GM23338 (cell line): ENCODE measurements around the gene AKAP8L. TPM values are rescaled to one million over a fixed set of nuclear protein-coding genes. Genes with fewer than 3 reads are reported as not detected.
A peak's percentile ranks its signal among the peaks of the same experiment; 100 is the strongest.

ENCODE experiments used
- ATAC-seq: fragments of 200-7000 bp; cut with Tn5 transposase; 3 replicates; pipeline ENCODE4 v1.9.1; 2020
- DNase-seq: peaks from one replicate; pipeline ENCODE4 v3.0.0-alpha.2; 2015; ENCODE audit warnings: low spot score
- H2AFZ ChIP-seq: fragments of 200-600 bp; sonication (generic); 2 replicates; pipeline ENCODE4 v1.8.0; 2016; ENCODE audit warnings: antibody characterized with exemption, mild to moderate bottlenecking, moderate library complexity
- H3F3A ChIP-seq: fragments of 200-600 bp; sonication (generic); replicated peaks from 2 replicates; pipeline ENCODE4 v1.8.0; 2017; ENCODE audit warnings: antibody characterized with exemption, mixed run types, low read depth
- H3K27ac ChIP-seq: fragments of 200-600 bp; sonication (generic); 2 replicates; pipeline ENCODE4 v1.6.1; 2016; ENCODE audit warnings: low read depth
- H3K27me3 ChIP-seq: fragments of 200-600 bp; sonication (generic); 2 replicates; pipeline ENCODE4 v1.8.0; 2016; ENCODE audit warnings: mild to moderate bottlenecking, mixed run types, moderate library complexity; ENCODE audit not compliant: insufficient read depth
- H3K36me3 ChIP-seq: fragments of 200-600 bp; sonication (generic); 2 replicates; pipeline ENCODE4 v1.8.0; 2016; ENCODE audit warnings: mild to moderate bottlenecking; ENCODE audit not compliant: insufficient read depth
- H3K4me1 ChIP-seq: fragments of 200-600 bp; sonication (generic); 2 replicates; pipeline ENCODE4 v1.8.0; 2016; ENCODE audit warnings: mild to moderate bottlenecking, moderate library complexity; ENCODE audit not compliant: insufficient read depth
- H3K4me2 ChIP-seq: fragments of 200-600 bp; sonication (generic); 2 replicates; pipeline ENCODE4 v1.7.1; 2017; ENCODE audit warnings: mixed run types
- H3K4me3 ChIP-seq: fragments of 200-600 bp; sonication (generic); 2 replicates; pipeline ENCODE4 v1.6.1; 2016; ENCODE audit warnings: mixed run types
- H3K79me2 ChIP-seq: fragments of 200-600 bp; sonication (generic); replicated peaks from 2 replicates; pipeline ENCODE4 v1.8.0; 2017; ENCODE audit warnings: mild to moderate bottlenecking; ENCODE audit not compliant: insufficient read depth
- H3K9me2 ChIP-seq: fragments of 200-600 bp; sonication (generic); 2 replicates; pipeline ENCODE4 v1.8.0; 2017; ENCODE audit not compliant: insufficient read depth
- H4K20me1 ChIP-seq: fragments of 200-600 bp; sonication (generic); replicated peaks from 2 replicates; pipeline ENCODE4 v1.8.0; 2017; ENCODE audit warnings: mild to moderate bottlenecking; ENCODE audit not compliant: insufficient read depth
- H3K27ac Mint-ChIP-seq: 2 replicates; pipeline ENCODE4 v1.8.0; 2020; ENCODE audit warnings: inconsistent platforms, mild to moderate bottlenecking, moderate library complexity, mixed read lengths
- H3K27me3 Mint-ChIP-seq: 3 replicates; pipeline ENCODE4 v1.8.0; 2022; ENCODE audit warnings: low read depth, mild to moderate bottlenecking, moderate library complexity, mixed read lengths, inconsistent platforms; ENCODE audit not compliant: insufficient read depth, poor library complexity
- H3K36me3 Mint-ChIP-seq: 3 replicates; pipeline ENCODE4 v1.8.0; 2021; ENCODE audit warnings: low read depth, mild to moderate bottlenecking, inconsistent platforms, moderate library complexity, mixed read lengths
- H3K4me1 Mint-ChIP-seq: 3 replicates; pipeline ENCODE4 v1.8.0; 2020; ENCODE audit warnings: mild to moderate bottlenecking, inconsistent platforms, mixed read lengths
- H3K4me3 Mint-ChIP-seq: 3 replicates; pipeline ENCODE4 v1.8.0; 2021; ENCODE audit warnings: moderate library complexity, mild to moderate bottlenecking, inconsistent platforms, mixed read lengths
- H3K9me3 Mint-ChIP-seq: 3 replicates; pipeline ENCODE4 v1.8.0; 2020; ENCODE audit warnings: moderate library complexity, mild to moderate bottlenecking, inconsistent platforms, mixed read lengths
- CREB1 ChIP-seq: fragments of 250-450 bp; sonication (Bioruptor Pico); IDR thresholded peaks from 2 replicates; pipeline ENCODE4 v1.5.0; 2020; ENCODE audit warnings: low read depth, mild to moderate bottlenecking, moderate library complexity
- CTCF ChIP-seq, 2 experiments: fragments of 200-600 bp in 1 of 2; sonication (generic) in 1 of 2; conservative IDR thresholded peaks; 2 replicates each; pipeline versions ENCODE4 v1.5.1 to v1.6.1; 2016 to 2017; ENCODE audit warnings: antibody characterized with exemption in 2 of 2, low read depth in 2 of 2, mild to moderate bottlenecking in 2 of 2, moderate library complexity in 1 of 2
- ZNF331 ChIP-seq: fragments of 250-450 bp; sonication (Bioruptor Pico); IDR thresholded peaks from 2 replicates; pipeline ENCODE4 v1.5.0; 2020; ENCODE audit warnings: low read depth, mild to moderate bottlenecking, moderate library complexity
- microRNA counts: library from miRNA; unstranded; fragments of <30 nt; microRNA quantifications from one replicate; lab custom pipeline; 2017
- microRNA-seq: library from miRNA; unstranded; fragments of <30 nt; microRNA quantifications from one replicate; pipeline ENCODE4, GENCODE V29; 2017
- polyA plus RNA-seq: library from polyadenylated mRNA; unstranded; fragments of >200 nt; fragmentation: Nextera tagmentation; extraction: Ambion mirVana; gene quantifications from 2 replicates; pipeline ENCODE4 v1.2.1, GENCODE V29; 2016
- small RNA-seq: library from RNA; depleted of rRNA; stranded (forward); fragments of <200 nt; gene quantifications from one replicate; pipeline ENCODE3, GENCODE V24; 2014; ENCODE audit warnings: low replicate concordance
- total RNA-seq: library from RNA; depleted of rRNA; stranded (reverse); fragments of >200 nt; shearing (Covaris generic); gene quantifications from 2 replicates; pipeline ENCODE4 v1.2.3, GENCODE V29; 2014; rRNA removed

AKAP8L gene
- total and polyA plus RNA-seq, 2 experiments from 2014 or later = 78.8 to 165 TPM

GRCh38 chr19:15331419-15332310 is 87.1 kb downstream of the AKAP8L start:
- peak; percentile 71 for ATAC-seq
- peak; percentile 55 for DNase-seq
- Histone ChIP-seq H3F3A (no peaks in the 10 kb centered on the region; the same call in 1 of the 2 replicates), H3K27me3 (no peaks in the 10 kb centered on the region), H3K79me2 (peaks cover 71% of the 10 kb centered on the region), H3K4me2 (peak overlapping the region; percentile 75), H3K4me3 (peak overlapping the region; percentile 96), H3K4me1 (peaks cover 27% of the 10 kb centered on the region), H2AFZ (no peak overlapping the region), H4K20me1 (peaks cover 40% of the 10 kb centered on the region), H3K36me3 (no peaks in the 10 kb centered on the region), H3K27ac (peak overlapping the region; percentile 90), H3K9me2 (no peaks in the 10 kb centered on the region)
- Mint-ChIP-seq H3K27ac (peak overlapping the region; percentile 97), H3K4me1 (peaks cover 32% of the 10 kb centered on the region), H3K36me3 (peaks cover 6% of the 10 kb centered on the region; the same call in 2 of the 3 replicates), H3K4me3 (peak overlapping the region; percentile 98), H3K9me3 (peaks cover 6% of the 10 kb centered on the region; the same call in 1 of the 3 replicates), H3K27me3 (peaks cover 15% of the 10 kb centered on the region)
- TF ChIP-seq ZNF331 (CRISPR knock-in tag) (no peak), CREB1 (CRISPR knock-in tag) (0 out of 2 replicates have a peak, but pooled peaks have one; percentile 23)

- ATAC-seq (peak; percentile 28), DNase-seq (peak; percentile 63)
- Histone ChIP-seq H3K4me2 (peak overlapping the region; percentile 75), H4K20me1 (peaks cover 46% of the 10 kb centered on the region), H3K9me2 (no peaks in the 10 kb centered on the region), H3K27ac (peak overlapping the region; percentile 90), H2AFZ (no peak overlapping the region), H3F3A (no peaks in the 10 kb centered on the region; the same call in 1 of the 2 replicates), H3K27me3 (no peaks in the 10 kb centered on the region), H3K4me3 (peak overlapping the region; percentile 96), H3K36me3 (no peaks in the 10 kb centered on the region), H3K79me2 (peaks cover 78% of the 10 kb centered on the region), H3K4me1 (peaks cover 29% of the 10 kb centered on the region)
- peaks cover 35% of the 10 kb centered on the region for H3K4me1 Mint-ChIP-seq
- H3K27me3 Mint-ChIP-seq = peaks cover 16% of the 10 kb centered on the region
- no peak for TF ChIP-seq CTCF (conservative IDR thresholded peaks at IDR 0.05; ENCODE audit: low read depth in 2 of 2)
- H3K9me3 Mint-ChIP-seq = peaks cover 6% of the 10 kb centered on the region; the same call in 1 of the 3 replicates
- H3K27ac Mint-ChIP-seq = peak overlapping the region; percentile 97
- H3K36me3 Mint-ChIP-seq = peaks cover 6% of the 10 kb centered on the region; the same call in 2 of the 3 replicates
- peak overlapping the region; percentile 98 for H3K4me3 Mint-ChIP-seq
These were observed 87.9 kb downstream of the AKAP8L start for GRCh38 chr19:15330801-15331418.

MicroRNAs within 50 kb of the gene (microRNA counts, 767-probe panel; counts per million panel counts)
- microRNA hsa-miR-1470 (lab: Ali Mortazavi, UCI) = not detected

Small RNA genes within 50 kb of the gene (microRNA-seq; reads per million reads assigned to microRNA genes)
- not detected for gene MIR1470

Small RNA genes within 50 kb of the gene (small RNA-seq; reads per million reads assigned to genes)
- not detected for gene AC005776.1
- not detected for gene MIR1470

Other genes starting within 250 kb of the AKAP8L start
- 151 and 172 TPM in 2 replicates for gene NOTCH3, start 218.0 kb downstream of the AKAP8L start, total RNA-seq
- gene NOTCH3, start 218.0 kb downstream of the AKAP8L start, polyA plus RNA-seq = 24.3 and 25.0 TPM in 2 replicates
- 15.0 and 24.8 TPM in 2 replicates for gene EPHX3, start 186.5 kb downstream of the AKAP8L start, total RNA-seq
- 19.7 and 19.8 TPM in 2 replicates for gene EPHX3, start 186.5 kb downstream of the AKAP8L start, polyA plus RNA-seq
- gene BRD4, start 86.4 kb downstream of the AKAP8L start, total RNA-seq = 63.5 and 63.8 TPM in 2 replicates
- 115 and 127 TPM in 2 replicates for gene BRD4, start 86.4 kb downstream of the AKAP8L start, polyA plus RNA-seq
- 26.4 and 36.5 TPM in 2 replicates for gene AKAP8, start 39.2 kb downstream of the AKAP8L start, total RNA-seq
- 22.4 and 25.2 TPM in 2 replicates for gene AKAP8, start 39.2 kb downstream of the AKAP8L start, polyA plus RNA-seq
- 29.0 and 39.5 TPM in 2 replicates for gene WIZ, start 31.0 kb upstream of the AKAP8L start, total RNA-seq
- gene WIZ, start 31.0 kb upstream of the AKAP8L start, polyA plus RNA-seq = 8.9 and 10.3 TPM in 2 replicates
- 1.3 and 1.9 TPM in 2 replicates for gene RASAL3, start 45.6 kb upstream of the AKAP8L start, total RNA-seq
- gene RASAL3, start 45.6 kb upstream of the AKAP8L start, polyA plus RNA-seq = 1.6 and 1.8 TPM in 2 replicates
- not detected in 2 replicates for gene PGLYRP2, start 60.5 kb upstream of the AKAP8L start, total RNA-seq
- gene PGLYRP2, start 60.5 kb upstream of the AKAP8L start, polyA plus RNA-seq = not detected in 2 replicates
- gene CYP4F22, start 89.5 kb upstream of the AKAP8L start, total RNA-seq = 0.19 and 1.5 TPM in 2 replicates
- 0.24 and 0.35 TPM in 2 replicates for gene CYP4F22, start 89.5 kb upstream of the AKAP8L start, polyA plus RNA-seq
- gene CYP4F8, start 196.2 kb upstream of the AKAP8L start, total RNA-seq = not detected in 2 replicates
- gene CYP4F8, start 196.2 kb upstream of the AKAP8L start, polyA plus RNA-seq = not detected in 2 replicates
- gene CYP4F3, start 221.9 kb upstream of the AKAP8L start, total RNA-seq = not detected in 2 replicates
- gene CYP4F3, start 221.9 kb upstream of the AKAP8L start, polyA plus RNA-seq = not detected in 2 replicates